ENCODE results near the gene SLC25A11. TPM values are rescaled to one million over a fixed set of nuclear protein-coding genes. Genes with fewer than 3 reads are reported as not detected.
A peak's percentile ranks its signal among the peaks of the same experiment; 100 is the strongest.

SLC25A11 gene
- total RNA-seq, 2 donors from 2014 or later: 73.1 to 116 TPM

- Histone ChIP-seq H3K27me3 (no peaks in the 10 kb centered on the region), H3K9ac (ENCODE audit: low read depth in 2 of 2, low read length in 2 of 2) (peak overlapping the region; percentile 45 to 99), H3K4me1 (peaks cover 13% of the 10 kb centered on the region), H3K4me3 (peak overlapping the region; percentile 89), H3K9me3 (no peaks in the 10 kb centered on the region), H3K36me3 (peaks cover 14% of the 10 kb centered on the region), H3K27ac (peak overlapping the region; percentile 98)
- no peak for TF ChIP-seq CTCF (IDR thresholded peaks at IDR 0.05)
- DNase-seq: no peak
- intact Hi-C loops (cut with DNase I): no loop called here
Observed at GRCh38 chr17:4946312-4946976, 6.6 kb upstream of the SLC25A11 start.

GRCh38 chr17:4945944-4946280 is 6.1 kb upstream of the SLC25A11 start:
- DNase-seq: no peak
- Histone ChIP-seq H3K36me3 (peaks cover 14% of the 10 kb centered on the region), H3K27ac (peak overlapping the region; percentile 98), H3K4me1 (peaks cover 17% of the 10 kb centered on the region), H3K9ac (ENCODE audit: low read depth in 2 of 2, low read length in 2 of 2) (peak overlapping the region; percentile 45 to 99), H3K9me3 (no peaks in the 10 kb centered on the region), H3K27me3 (no peaks in the 10 kb centered on the region), H3K4me3 (peak overlapping the region; percentile 89)
- no peak for TF ChIP-seq CTCF (IDR thresholded peaks at IDR 0.05)
- intact Hi-C loops (cut with DNase I): no loop called here

DNA sequence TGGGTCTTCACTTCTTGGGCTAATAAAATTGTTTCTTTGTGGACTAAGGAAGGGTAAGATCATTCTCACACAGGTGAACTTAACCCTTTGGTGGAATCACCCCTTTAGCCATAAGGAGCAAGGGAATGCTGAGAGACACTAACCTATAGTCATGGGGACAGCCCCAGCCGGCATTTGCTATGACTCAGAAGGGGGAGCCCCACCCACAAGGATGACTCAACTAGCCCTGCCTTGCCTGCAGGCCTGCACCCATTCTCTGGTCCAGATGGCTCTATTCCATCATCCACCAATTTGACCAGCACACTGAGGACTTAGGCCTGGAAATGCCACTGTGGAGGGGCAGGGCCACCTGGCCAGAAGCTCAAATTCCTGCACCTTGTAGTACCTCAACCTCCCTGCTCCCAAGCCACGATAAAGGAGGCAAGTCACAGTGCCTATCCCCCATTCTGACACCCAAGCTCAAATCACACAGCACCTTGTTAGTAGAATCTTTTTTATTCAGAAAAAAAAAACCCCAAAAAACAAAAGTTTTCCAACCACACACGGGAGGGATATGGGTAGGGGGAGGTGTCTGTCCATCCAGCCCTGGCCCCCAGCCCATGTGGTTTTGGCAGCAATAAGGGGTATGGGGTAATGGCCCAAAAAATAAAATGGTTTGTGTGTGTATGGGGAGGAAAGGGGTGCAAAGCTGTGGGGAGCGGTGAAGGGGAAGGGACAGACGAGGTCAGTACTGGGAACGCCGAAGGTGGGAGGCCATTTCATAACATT is 5.5 kb upstream of the SLC25A11 start:
- peak; percentile 88 for DNase-seq
- H3K9me3 ChIP-seq: no peaks in the 10 kb centered on the region
- H3K36me3 ChIP-seq: peaks cover 14% of the 10 kb centered on the region
- H3K27me3 ChIP-seq: no peaks in the 10 kb centered on the region
- peak overlapping the region in 1 of 2 donors; percentile 68 for H3K9ac ChIP-seq (ENCODE audit: low read depth in 2 of 2, low read length in 2 of 2)
- H3K27ac ChIP-seq: peak overlapping the region; percentile 98
- H3K4me1 ChIP-seq: peaks cover 17% of the 10 kb centered on the region
- TF ChIP-seq CTCF (IDR thresholded peaks at IDR 0.05): no peak
- intact Hi-C loops (cut with DNase I): no loop called here
- H3K4me3 ChIP-seq: peak overlapping the region; percentile 89

- intact Hi-C loops (cut with DNase I): no loop called here
- no peak for TF ChIP-seq CTCF (IDR thresholded peaks at IDR 0.05)
- DNase-seq: no peak
Observed at GRCh38 chr17:4944554-4945175, 4.8 kb upstream of the SLC25A11 start.

DNA sequence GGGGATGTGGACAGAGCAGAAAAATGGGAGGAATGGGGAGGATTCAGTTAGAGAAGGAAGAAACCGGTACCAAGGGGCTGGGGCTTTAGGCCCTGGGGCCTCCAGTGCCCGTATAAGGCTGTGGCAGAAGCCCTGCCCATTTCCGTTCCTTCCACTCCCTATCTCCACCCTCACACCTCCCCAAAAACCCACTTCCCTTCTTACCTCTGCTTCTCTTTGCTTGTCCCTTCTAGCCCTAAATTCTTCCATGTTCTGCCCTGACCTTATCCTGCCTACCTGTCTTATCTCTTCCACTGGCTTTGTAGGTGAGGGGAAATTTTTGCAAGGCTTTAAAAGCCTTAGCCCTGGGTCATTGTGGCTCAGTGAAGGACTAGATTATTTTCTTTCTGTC is 4.3 kb upstream of the SLC25A11 start:
- no peak for TF ChIP-seq CTCF (IDR thresholded peaks at IDR 0.05)
- H3K27me3 ChIP-seq: no peaks in the 10 kb centered on the region
- H3K9ac ChIP-seq (ENCODE audit: low read depth in 2 of 2, low read length in 2 of 2): peak overlapping the region; percentile 37 to 68
- H3K4me1 ChIP-seq: peaks cover 17% of the 10 kb centered on the region
- peaks cover 14% of the 10 kb centered on the region for H3K36me3 ChIP-seq
- no peak overlapping the region for H3K4me3 ChIP-seq
- H3K9me3 ChIP-seq: no peaks in the 10 kb centered on the region
- intact Hi-C loops (cut with DNase I): no loop called here
- DNase-seq: no peak
- H3K27ac ChIP-seq: peak overlapping the region; percentile 98

More at GRCh38 chr17:4944554-4945175, 4.8 kb upstream of the SLC25A11 start:
- H3K27ac ChIP-seq: peak overlapping the region; percentile 98
- H3K4me1 ChIP-seq: peaks cover 17% of the 10 kb centered on the region
- H3K36me3 ChIP-seq: peaks cover 14% of the 10 kb centered on the region
- H3K4me3 ChIP-seq: no peak overlapping the region
- peak overlapping the region; percentile 37 to 68 for H3K9ac ChIP-seq (ENCODE audit: low read depth in 2 of 2, low read length in 2 of 2)
- H3K9me3 ChIP-seq: no peaks in the 10 kb centered on the region
- no peaks in the 10 kb centered on the region for H3K27me3 ChIP-seq
